Gastroesophageal sphincter (tissue), 3 donors: Measurements from ENCODE around the gene AGBL3.

Experiments
- CTCF ChIP-seq, 4 experiments: fragments of 200-600 bp in 2 of 4; fragments of 450-650 bp in 2 of 4; sonication (generic) in 1 of 4; IDR thresholded peaks; one replicate each; pipeline ENCODE4 v1.5.1; 2017 to 2019; ENCODE audit warnings: antibody characterized with exemption in 4 of 4, mild to moderate bottlenecking in 2 of 4, moderate library complexity in 2 of 4
- EP300 ChIP-seq: sonication (generic); formaldehyde crosslinking; IDR thresholded peaks from one replicate; pipeline ENCODE4 v1.6.1; 2017; ENCODE audit warnings: antibody characterized with exemption, mild to moderate bottlenecking
- POLR2A ChIP-seq, 2 donors: fragments of 450-650 bp; IDR thresholded peaks; one replicate each; pipeline ENCODE4 v1.6.1; 2017; ENCODE audit warnings: antibody characterized with exemption in 2 of 2, mild to moderate bottlenecking in 2 of 2, moderate library complexity in 1 of 2
- POLR2AphosphoS5 ChIP-seq: sonication (generic); formaldehyde crosslinking; IDR thresholded peaks from one replicate; pipeline ENCODE4 v1.6.1; 2017; ENCODE audit warnings: antibody characterized with exemption

- TF ChIP-seq EP300: no peak
- TF ChIP-seq CTCF (IDR thresholded peaks at IDR 0.05): no peak
- no peak for TF ChIP-seq POLR2AphosphoS5
- no peak for TF ChIP-seq POLR2A (IDR thresholded peaks at IDR 0.05)
Measured at GRCh38 chr7:134941952-134942351, 44.4 kb upstream of the AGBL3 start.
